Natural killer cell (primary cell): ENCODE data around the gene EOLA1. TPM values are rescaled to one million over a fixed set of nuclear protein-coding genes. Genes with fewer than 3 reads are reported as not detected.

Experiments used
- ATAC-seq, 3 donors: fragments of 150-1000 bp in 2 of 3; fragments of 200-7000 bp in 1 of 3; cut with Tn5 transposase; 1 replicate in 1 of 3; 2 replicates in 2 of 3; pipeline ENCODE4 v1.10.0; 2021; ENCODE audit warnings: mild to moderate bottlenecking in 2 of 3, moderate library complexity in 2 of 3
- DNase-seq, 2 donors: peaks; one replicate each; pipeline versions ENCODE4 v3.0.0 to v3.0.0-alpha.2; 2013 to 2021; ENCODE audit warnings: mixed read lengths in 1 of 2
- H3K27ac ChIP-seq: one replicate; pipeline ENCODE4 v1.5.1; 2013; ENCODE audit warnings: mild to moderate bottlenecking, low read length
- H3K27me3 ChIP-seq: one replicate; pipeline ENCODE4 v1.6.1; 2013; ENCODE audit warnings: low read length; ENCODE audit not compliant: control insufficient read depth, insufficient read depth
- H3K36me3 ChIP-seq: one replicate; pipeline ENCODE4 v1.6.1; 2013; ENCODE audit warnings: low read length; ENCODE audit not compliant: control insufficient read depth, insufficient read depth
- H3K4me1 ChIP-seq: one replicate; pipeline ENCODE4 v1.6.1; 2013; ENCODE audit warnings: low read length; ENCODE audit not compliant: control insufficient read depth, insufficient read depth
- H3K4me3 ChIP-seq: one replicate; pipeline ENCODE4 v1.5.1; 2013; ENCODE audit warnings: low read length
- H3K9me3 ChIP-seq: one replicate; pipeline ENCODE4 v1.6.1; 2013; ENCODE audit warnings: low read length; ENCODE audit not compliant: control insufficient read depth, insufficient read depth
- H3K27ac Mint-ChIP-seq, 2 donors: one replicate each; pipeline ENCODE4 v1.8.0; 2022; ENCODE audit warnings: mild to moderate bottlenecking in 2 of 2, mixed read lengths in 2 of 2, moderate library complexity in 1 of 2
- H3K27me3 Mint-ChIP-seq, 2 donors: one replicate each; pipeline ENCODE4 v1.8.0; 2022; ENCODE audit warnings: low read depth in 2 of 2, mixed read lengths in 2 of 2
- H3K36me3 Mint-ChIP-seq: one replicate; pipeline ENCODE4 v1.8.0; 2022; ENCODE audit warnings: mixed read lengths
- H3K4me1 Mint-ChIP-seq, 2 donors: one replicate each; pipeline ENCODE4 v1.8.0; 2022; ENCODE audit warnings: mixed read lengths in 2 of 2
- H3K4me3 Mint-ChIP-seq: one replicate; pipeline ENCODE4 v1.8.0; 2022; ENCODE audit warnings: mild to moderate bottlenecking, moderate library complexity, mixed read lengths
- H3K9me3 Mint-ChIP-seq, 2 donors: one replicate each; pipeline ENCODE4 v1.8.0; 2022; ENCODE audit warnings: mixed read lengths in 2 of 2
- CTCF ChIP-seq: fragments of 200-600 bp; IDR thresholded peaks from one replicate; pipeline ENCODE4 v1.8.0; 2022; ENCODE audit warnings: antibody characterized with exemption
- WGBS: methylation state at CpG from one replicate; pipeline ENCODE4 v1.1.7; 2013; ENCODE audit warnings: missing lambda C conversion rate; ENCODE audit not compliant: insufficient coverage; 5-methylcytosine and 5-hydroxymethylcytosine counted together
- intact Hi-C: fragments of 100-400 bp; cut with micrococcal nuclease; formaldehyde crosslinking; loops from one replicate; pipeline ENCODE4 v1.14.2; 2022
- total RNA-seq, 4 donors: library from RNA; stranded (reverse); fragments of 120-200 nt in 1 of 4; gene quantifications; one replicate each; pipeline versions ENCODE4 v1.2.3 to v1.2.4, GENCODE V29; 2013 to 2022

Gene EOLA1
- total RNA-seq, 3 donors from 2014 or later (not counting 1 experiment from before 2014, with no cell fraction given) = 26.4 to 37.6 (median 36.7) TPM

DNA sequence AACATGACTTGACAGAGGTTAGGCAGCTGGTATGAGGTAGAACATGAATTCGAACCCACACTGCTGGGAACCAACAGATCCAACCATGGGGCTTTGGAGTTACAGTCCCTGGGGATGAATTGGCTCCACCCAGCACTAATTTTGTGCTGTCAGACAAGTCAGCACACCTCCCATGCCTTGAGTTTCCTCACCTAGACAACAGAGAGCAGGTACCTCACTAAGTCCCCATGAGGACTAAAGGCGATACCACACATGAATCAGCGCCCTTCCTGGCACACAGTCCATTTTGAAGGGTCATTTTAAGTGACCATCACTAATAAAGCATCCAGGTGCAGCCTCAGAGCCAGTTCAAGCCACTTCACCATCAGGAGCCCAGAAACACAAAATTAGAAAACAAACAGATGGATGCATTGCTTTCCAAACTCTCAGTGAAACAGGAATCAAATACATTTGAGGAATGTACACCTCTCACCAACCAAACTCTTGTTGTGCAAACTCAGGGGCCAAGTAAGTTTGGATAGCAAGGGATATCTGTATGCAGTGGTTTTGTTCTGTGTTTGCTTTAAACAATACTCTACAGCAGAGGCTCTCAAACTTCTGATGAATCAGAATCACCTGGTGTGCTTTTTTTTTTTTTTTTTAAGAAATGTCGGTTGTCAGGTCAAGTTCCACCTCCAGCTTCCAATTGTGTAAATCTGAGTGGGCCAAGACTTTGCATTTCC, 45.8 kb upstream of the EOLA1 start:
- WGBS = 98% methylated on average over 3 of the region's 4 CpGs
- H3K27ac Mint-ChIP-seq = no peak overlapping the region
- H3K36me3 Mint-ChIP-seq = peaks cover 8% of the 10 kb centered on the region
- H3K4me3 Mint-ChIP-seq = no peak overlapping the region
- Histone ChIP-seq H3K9me3 (no peaks in the 10 kb centered on the region), H3K27me3 (no peaks in the 10 kb centered on the region), H3K36me3 (peaks cover 89% of the 10 kb centered on the region), H3K4me3 (no peak overlapping the region), H3K27ac (no peak overlapping the region), H3K4me1 (peaks cover 3% of the 10 kb centered on the region)
- intact Hi-C loops = no loop called here
- peaks cover 2 to 21% of the 10 kb centered on the region in 2 donors for H3K4me1 Mint-ChIP-seq
- H3K9me3 Mint-ChIP-seq = no peaks in the 10 kb centered on the region
- TF ChIP-seq CTCF = no peak
- H3K27me3 Mint-ChIP-seq = no peaks in the 10 kb centered on the region
- DNase-seq (no peak), ATAC-seq (no peak)

DNA sequence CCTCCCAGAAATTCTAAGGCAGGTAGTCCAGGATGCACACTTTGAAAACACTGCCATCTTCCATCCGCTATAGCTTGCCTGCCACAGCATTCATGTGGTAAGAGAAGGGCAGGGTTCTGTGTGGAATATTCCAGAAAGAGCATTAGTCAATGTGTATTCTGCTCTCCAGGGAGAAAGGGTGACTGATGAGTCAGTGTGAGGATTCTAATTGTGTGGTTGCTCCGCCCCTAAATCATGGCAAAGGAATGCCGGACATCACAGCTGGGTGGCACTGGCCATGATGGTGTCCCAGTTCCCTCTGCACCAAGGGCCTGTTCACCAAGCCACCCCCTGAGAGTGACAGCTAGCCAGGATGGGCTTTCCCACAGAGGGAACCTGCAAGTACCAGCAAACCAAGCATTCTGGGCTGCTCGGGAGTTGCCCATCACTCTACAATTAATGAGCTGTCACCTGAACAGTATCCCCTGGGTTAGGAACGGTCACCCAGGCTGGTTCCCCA, 45.2 kb upstream of the EOLA1 start:
- Mint-ChIP-seq H3K27ac (no peak overlapping the region), H3K36me3 (peaks cover 8% of the 10 kb centered on the region), H3K27me3 (no peaks in the 10 kb centered on the region), H3K4me3 (no peak overlapping the region), H3K9me3 (no peaks in the 10 kb centered on the region), H3K4me1 (peaks cover 9 to 22% of the 10 kb centered on the region in 2 donors)
- WGBS = 98% methylated on average over 5 of the region's 5 CpGs
- H3K4me1 ChIP-seq = peaks cover 6% of the 10 kb centered on the region
- H3K4me3 ChIP-seq = no peak overlapping the region
- TF ChIP-seq CTCF = no peak
- peaks cover 89% of the 10 kb centered on the region for H3K36me3 ChIP-seq
- H3K27ac ChIP-seq = no peak overlapping the region
- DNase-seq (no peak), ATAC-seq (no peak)
- H3K9me3 ChIP-seq = no peaks in the 10 kb centered on the region
- intact Hi-C loops = no loop called here
- H3K27me3 ChIP-seq = no peaks in the 10 kb centered on the region

DNA sequence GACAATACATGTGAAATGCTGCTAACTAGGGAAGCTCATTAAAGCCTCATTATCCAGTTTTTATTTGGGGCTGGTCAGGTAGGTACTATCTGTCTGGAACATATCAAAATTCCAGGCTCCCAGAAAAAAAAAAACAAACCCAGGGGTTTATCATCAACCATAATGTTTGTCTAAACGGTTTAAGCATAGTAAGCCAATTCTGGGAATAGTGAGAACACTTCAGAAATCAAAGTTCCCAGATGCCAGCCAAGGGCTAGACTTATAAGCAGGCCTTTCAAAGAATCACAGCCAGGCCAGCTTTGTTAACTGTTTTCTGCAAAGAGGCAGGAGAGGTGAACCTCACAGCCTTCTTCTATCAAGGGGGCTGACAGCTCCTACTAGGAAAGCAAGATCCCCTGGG, 43.8 kb upstream of the EOLA1 start:
- Mint-ChIP-seq H3K36me3 (peaks cover 8% of the 10 kb centered on the region), H3K4me3 (no peak overlapping the region), H3K4me1 (peaks cover 23 to 29% of the 10 kb centered on the region in 2 donors), H3K27me3 (no peaks in the 10 kb centered on the region), H3K9me3 (no peaks in the 10 kb centered on the region), H3K27ac (peak overlapping the region in 1 of 2 donors; percentile 27)
- peaks cover 91% of the 10 kb centered on the region for H3K36me3 ChIP-seq
- H3K27me3 ChIP-seq = no peaks in the 10 kb centered on the region
- 92% methylated on average over 1 of the region's 1 CpG for WGBS
- H3K4me1 ChIP-seq = peaks cover 17% of the 10 kb centered on the region
- no peaks in the 10 kb centered on the region for H3K9me3 ChIP-seq
- ATAC-seq (no peak), DNase-seq (no peak)
- intact Hi-C loops = no loop called here
- no peak overlapping the region for H3K27ac ChIP-seq
- H3K4me3 ChIP-seq = no peak overlapping the region
- TF ChIP-seq CTCF = no peak
